ENCODE results near the gene RALGPS1. TPM values are rescaled to one million over a fixed set of nuclear protein-coding genes. Genes with fewer than 3 reads are reported as not detected.

Gene RALGPS1
- total RNA-seq, 1 donor, result 1.6 TPM

DNA sequence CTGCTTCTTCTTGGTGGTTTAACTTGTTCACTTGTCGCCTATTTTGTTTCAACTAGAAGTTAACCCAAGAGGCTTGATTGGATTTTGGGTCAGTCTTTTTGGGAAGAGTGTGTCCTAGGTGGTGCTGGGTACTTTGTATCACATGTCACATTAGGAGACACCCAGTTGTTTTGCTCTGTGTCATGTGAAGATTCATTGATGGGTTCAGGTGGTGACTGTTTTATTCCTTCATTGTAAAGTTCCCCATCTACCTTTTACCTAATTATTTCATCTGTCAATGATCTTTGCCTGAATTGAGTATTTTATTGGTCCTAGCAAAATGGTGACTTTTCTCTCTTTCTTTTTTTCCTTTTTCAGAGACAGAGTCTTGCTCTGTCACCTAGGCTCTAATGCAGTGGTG is 69.2 kb downstream of the RALGPS1 start:
- no peak for DNase-seq (ENCODE audit: low read depth in 2 of 3, low spot score in 2 of 3)

DNA sequence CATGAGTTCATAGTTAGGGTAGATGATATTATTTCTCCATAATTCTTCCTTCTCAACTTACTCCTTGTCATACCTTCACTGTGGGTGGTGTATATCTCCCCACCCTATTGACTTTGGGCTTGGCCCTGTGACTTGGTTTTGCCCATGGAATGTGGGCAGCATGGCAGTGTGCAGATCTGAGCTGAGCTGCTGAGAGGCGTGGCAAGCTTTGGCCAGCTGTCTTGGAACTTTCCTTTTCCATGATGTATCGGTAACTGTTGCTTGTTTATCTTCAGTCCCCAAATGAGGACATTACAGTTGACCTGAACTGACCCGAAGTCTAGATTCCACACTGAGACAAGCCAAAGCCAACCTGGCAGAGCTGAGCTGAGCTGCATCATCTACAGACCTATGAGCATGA is 70.4 kb downstream of the RALGPS1 start:
- no peak for DNase-seq (ENCODE audit: low read depth in 2 of 3, low spot score in 2 of 3)

DNA sequence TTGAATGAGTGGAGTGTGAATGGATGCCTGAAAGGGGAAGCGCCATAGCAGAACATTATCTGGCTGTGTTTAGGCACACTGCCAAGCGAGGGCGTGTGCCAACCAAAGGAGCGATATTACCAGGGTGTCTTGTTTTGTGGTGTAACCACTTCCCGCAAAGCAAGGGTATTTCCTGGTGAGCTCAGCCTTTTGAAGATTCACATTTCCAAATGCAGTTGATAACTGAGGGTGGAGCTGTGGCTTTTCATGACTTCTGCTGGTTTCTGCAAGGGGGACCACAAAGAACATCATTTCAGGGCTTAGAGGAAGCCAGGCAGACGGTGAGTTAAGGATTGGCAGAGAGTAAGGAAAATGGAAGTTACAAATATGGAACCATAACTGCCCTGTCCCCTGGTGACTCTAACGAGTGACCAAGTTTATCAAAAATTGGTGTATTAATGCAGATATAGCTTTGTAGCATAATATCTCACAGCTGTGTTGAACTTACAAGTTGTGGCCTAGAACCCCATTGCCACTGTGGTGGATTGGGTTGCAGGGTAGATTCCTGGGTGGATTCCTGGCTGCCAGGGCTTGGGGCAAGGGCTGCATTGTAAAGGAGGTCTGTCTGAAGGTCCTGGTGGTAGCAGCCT is 71.4 kb downstream of the RALGPS1 start:
- DNase-seq (ENCODE audit: low read depth in 2 of 3, low spot score in 2 of 3), result peak; percentile 80 to 98 (median 96)

DNA sequence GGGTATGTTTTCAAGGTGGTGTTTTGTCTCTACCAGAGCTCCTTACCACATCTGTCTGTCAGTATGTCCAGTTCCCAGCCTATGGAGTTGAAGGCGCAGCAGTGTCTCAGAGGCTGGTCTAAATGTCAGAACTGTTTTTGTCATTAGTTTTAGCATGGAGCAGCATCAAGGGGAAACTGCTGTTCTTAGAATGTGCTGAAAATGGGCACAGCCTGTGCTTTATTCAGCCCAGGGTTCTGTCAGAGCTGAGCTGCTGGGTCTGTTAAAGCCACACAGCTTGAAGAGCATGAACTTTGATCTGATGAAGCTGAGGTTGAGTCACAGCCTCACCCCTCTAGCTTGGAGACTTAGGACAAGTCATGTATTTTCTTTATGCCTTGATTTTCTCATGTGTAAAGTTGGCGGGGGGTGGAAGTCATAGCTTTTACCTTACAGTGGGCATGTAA is 71.9 kb downstream of the RALGPS1 start:
- no peak for DNase-seq (ENCODE audit: low read depth in 2 of 3, low spot score in 2 of 3)

DNA sequence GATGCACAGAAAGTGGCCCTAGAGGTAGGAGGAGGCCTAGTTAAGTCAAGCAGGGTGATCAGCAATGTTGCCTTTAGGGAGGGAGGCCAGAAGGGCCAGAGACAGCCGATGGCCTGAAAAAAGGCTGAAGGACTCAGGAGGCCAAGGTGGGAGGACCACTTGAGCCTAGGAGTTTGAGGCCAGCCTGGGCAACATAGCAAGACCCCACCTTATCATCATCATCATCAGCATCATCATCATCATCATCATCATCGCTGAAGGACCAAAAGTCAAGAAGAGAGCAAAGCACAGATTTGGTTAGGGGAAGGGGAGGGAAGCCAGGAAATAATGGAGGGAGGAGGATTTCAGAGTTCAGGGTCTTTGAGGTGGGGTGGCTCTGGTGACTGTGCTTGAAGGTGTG is 74.3 kb downstream of the RALGPS1 start:
- DNase-seq (ENCODE audit: low read depth in 2 of 3, low spot score in 2 of 3), result no peak

DNA sequence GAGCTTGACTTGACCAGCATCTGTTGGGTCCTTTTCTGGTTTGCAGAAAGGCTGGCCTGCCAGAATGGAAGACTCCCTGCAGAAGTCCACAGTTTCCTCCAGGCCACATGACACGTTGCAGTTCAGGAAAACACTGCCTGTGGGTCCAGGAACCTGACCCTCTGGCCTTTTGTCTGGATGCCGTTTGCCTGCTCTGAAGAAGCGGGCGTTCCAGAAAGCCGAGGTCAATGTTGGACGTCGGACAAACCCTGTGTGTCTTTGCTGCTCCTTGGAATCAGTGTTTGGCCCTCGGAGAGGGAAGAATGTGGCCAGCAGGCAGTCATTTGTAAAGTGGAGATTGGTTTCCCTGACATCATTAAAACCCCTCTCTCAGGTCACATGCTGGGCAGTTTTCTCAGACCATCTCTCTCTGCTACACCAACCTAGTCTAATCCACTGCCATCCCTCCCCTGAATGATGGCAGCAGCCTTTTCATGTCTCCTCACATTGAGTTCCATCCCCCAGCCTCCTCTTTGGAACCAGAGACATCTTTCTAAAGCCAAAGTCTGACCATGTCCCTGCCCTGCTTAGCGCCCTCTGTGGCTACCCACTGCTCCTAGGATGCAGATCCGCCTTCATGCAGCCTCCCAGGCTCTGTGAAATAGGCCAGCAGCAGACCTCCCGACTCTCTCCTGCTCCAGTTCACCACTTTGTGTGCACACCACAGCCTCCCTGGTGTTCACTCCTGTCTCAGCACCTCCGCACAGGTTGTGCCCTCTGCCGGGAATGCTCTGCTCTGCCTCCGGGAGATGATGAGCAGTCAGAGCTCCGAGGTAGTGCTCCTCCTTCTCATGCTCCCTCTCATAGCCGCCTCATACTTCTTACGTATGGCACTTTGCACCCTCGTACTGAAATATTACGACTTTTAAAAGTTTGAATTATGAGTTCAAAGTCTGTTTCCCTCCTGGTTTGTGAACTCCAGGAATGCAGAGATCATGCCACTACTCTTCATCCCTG is 75.6 kb downstream of the RALGPS1 start:
- DNase-seq (ENCODE audit: low read depth in 2 of 3, low spot score in 2 of 3), result no peak

DNA sequence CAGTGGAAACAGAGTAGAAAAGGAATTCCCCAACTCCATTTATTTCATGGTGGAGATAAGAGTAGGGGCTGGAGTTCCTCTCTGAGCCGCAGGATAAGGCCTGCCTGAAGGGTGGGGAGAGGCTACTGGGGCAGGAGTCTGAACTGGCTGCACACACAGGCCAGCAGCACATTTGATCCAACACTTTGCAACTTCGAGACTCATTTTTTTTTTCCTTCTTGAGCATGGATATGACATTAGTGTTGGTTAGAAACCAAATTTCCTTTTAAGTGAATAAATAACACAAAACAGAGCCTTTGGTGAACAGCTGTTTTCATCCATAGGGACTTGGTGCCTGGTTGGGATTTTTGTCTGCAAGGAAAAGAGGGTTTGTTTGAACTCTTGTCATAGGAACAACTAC is 76.6 kb downstream of the RALGPS1 start:
- DNase-seq (ENCODE audit: low read depth in 2 of 3, low spot score in 2 of 3), result no peak

DNA sequence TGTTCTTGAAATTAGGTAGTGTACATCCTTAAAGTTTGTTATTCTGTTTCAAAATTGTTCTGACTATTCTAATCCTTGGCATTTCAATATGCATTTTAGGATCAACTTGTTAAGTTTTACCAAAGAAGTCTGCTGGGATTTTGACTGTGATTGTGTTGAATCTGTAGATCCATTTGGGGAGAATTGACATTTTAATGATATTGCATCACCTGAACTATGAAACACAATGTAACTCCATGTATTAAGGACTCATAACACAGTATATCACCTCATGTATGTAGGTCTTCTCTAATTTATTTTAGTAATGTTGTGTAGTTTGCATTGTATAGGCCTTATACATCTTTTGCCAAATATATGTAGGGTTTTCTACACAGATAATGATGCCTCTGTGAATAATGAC is 77.8 kb downstream of the RALGPS1 start:
- DNase-seq (ENCODE audit: low read depth in 2 of 3, low spot score in 2 of 3), result no peak

DNA sequence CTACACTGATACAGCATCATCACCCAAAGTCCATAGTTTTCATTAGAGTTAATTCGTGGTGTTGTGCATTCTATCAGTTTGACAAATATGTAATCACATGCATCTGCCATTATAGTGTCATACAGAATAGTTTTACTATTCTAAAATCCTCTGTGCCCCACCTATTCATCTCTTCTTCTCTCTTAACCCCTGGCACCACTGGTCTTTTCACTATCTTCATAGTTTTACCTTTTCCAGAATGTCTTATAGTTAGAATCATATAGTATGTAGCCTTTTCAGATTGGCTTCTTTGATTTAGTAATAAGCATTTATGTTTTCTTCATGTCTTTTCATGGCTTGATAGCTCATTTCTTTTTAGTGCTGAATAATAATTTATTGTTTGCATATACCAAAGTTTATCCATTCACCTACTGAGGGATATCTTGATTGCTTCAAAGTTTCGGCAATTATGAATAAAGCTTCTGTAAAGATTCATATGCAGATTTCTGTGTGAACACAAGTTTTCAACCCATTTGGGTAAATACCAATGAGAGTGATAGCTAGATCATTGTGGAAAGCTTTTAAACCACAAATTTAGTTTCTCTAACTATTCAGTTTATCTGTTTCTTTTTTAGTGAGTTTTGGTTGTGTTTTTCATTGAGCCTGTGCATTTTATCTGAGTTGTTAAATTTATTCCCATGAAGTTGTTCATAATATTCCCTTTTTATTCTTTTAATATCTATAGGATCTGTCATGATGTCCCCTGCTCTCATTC is 84.9 kb downstream of the RALGPS1 start:
- no peak for DNase-seq (ENCODE audit: low read depth in 2 of 3, low spot score in 2 of 3)

DNA sequence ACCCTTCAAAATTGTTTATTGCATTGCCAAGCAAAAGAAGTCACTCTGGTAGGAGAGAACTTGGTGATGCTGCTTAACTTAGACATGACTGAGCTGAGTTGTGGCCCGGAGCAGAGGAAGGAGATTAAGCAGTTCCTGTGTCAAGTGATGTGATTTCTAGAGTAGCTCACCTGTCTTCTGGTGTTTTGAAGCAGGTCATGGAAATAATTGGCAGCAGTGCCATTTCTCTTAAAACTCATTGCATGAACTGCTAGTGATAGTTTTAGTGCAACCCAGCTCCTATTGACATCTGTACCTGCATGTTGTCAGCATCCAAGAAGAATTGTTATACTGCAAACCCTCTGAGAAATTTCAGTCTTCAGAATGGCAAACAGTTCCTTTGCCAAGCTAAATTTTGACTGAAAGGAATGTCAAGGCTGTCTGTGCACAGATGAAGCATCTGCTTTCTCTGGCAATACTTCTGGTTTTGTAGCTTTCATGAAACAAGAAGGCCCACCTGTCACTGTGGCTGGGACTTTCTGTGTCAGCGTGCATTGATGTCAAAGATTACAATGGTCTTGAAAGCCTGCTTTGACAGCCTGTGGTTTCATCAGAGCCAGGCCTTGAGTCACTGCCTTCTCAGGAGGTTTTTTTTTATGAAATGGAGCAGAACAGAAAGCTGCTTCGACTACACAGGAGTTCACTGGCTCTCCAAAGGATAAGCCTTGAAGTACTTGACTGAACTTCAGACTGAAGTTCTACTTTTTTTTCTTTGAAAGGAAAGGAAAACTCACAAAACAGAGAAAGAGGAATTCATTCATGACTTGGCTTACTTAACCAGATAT is 90.6 kb downstream of the RALGPS1 start:
- peak; percentile 29 to 82 (median 44) for DNase-seq (ENCODE audit: low read depth in 2 of 3, low spot score in 2 of 3)

DNA sequence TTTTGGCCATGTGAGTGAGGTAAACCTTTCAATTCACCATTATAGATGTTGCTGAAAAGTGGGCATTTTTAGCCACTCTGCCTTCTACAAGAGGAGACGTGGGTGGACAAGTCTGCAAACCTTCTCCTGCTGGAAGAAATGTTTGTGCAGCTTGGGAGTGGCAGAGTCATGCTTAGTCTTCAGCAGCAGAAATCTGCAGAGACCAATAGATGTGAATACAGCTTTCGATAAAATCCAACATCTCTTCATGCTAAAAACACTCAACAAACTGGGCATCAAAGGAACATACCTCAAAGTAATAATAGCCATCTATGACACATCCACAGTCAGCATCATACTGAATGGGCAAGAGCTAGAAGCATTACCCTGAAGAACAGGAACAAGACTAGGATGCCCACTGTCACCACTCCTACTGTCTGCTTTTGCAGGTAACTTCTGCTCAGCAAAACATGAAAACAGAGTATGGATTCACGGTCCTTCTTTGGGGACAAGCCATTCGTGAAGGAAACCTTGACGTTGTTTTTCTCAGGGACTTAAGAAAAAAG is 91.3 kb downstream of the RALGPS1 start:
- no peak for DNase-seq (ENCODE audit: low read depth in 2 of 3, low spot score in 2 of 3)

DNA sequence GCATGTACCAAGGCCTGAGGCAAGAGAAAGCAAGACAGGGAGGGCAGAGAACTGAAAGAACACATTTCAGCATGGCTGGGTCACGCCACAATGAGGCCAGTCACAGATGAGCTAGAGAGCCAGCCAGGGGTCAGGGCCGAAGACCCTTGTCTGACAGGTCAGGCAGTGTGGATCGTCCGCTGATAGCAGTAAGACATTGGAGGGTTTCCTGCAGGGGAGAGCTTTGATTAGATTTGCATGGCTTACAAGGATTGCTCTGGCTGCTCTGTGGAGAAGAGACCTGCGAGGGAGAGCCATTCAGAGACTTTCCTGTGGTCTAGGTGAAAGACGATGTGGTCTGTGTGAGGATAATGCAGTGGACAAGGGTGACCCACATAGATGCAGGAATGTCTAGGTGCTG is 93.1 kb downstream of the RALGPS1 start:
- DNase-seq (ENCODE audit: low read depth in 2 of 3, low spot score in 2 of 3), result no peak

DNA sequence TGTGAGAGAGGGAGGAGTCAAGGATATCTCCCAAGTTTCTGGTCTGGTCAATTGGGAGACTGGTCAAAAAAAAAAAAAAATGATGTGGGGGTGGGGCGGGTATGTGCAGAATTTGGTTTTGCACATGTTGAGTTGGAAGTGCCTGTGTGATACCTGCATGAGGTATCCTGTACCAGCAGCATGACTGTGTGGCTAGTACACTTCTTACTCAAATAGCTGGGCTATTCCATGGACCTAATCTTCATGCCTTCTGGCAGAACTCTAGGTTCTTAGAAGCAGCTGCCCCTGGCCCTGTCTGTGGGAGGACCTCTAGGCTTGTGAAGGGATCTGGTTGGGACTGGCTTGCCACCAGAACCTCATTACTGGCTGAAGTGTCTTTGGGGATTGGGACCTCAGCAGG is 93.5 kb downstream of the RALGPS1 start:
- no peak for DNase-seq (ENCODE audit: low read depth in 2 of 3, low spot score in 2 of 3)

DNA sequence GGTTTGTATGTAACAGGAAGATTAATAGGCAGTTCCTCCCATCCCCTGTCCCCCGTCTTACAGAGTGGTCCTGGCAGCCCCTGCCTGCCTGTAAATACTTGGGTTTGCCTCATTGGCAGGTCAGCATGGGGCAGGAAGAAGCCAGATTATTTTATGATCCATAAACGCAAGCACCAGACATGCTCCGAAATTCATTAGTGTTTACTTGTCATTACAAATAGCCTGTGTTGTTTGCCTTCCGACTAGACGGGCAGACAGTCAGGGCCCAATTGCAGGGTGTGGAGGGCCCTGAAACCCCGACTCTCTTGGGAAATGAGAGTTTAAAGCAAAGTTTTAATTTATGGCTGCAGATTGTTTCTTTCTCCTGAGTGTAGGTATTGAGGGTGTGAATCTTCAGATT is 97.2 kb downstream of the RALGPS1 start:
- DNase-seq (ENCODE audit: low read depth in 2 of 3, low spot score in 2 of 3), result no peak

DNA sequence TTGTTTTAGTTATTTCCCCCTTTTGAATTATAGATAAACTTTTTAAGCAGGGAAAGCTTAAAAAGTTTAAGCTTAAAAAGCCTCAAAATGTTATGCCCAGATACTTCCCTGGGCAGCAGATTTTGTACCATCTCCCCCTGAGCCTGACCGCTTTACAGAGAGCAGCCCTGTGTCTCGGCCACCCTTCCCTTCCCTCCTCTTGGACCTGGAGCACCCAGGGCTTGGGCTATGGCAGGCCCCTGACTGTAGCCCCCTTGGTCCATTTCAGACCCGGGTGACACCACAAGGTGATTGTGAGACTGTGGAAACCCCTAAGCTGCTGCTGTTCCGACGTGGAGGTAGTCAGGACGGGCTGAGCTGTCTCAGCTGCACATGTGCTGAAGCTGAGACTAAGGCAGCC is 97.7 kb downstream of the RALGPS1 start:
- no peak for DNase-seq (ENCODE audit: low read depth in 2 of 3, low spot score in 2 of 3)

DNA sequence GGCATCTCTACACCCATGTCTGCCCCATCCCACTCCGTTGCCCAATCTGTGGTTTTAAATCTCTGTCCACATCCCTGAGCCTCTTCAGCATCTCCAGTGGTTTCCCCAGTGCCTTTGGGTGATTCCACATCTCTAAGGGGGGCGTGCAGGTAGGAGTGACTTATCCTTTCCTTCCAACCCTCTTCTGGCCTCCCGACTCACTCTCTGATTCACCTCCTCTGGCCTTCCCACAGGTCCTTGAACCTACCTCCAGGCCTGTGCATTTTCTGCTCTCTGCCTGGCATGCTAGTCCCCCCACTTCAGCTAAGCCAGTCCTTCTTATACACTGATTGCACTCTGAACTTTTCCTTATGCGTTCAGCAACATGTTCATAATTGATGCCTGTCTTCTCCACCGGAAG is 99.0 kb downstream of the RALGPS1 start:
- DNase-seq (ENCODE audit: low read depth in 2 of 3, low spot score in 2 of 3), result no peak

DNA sequence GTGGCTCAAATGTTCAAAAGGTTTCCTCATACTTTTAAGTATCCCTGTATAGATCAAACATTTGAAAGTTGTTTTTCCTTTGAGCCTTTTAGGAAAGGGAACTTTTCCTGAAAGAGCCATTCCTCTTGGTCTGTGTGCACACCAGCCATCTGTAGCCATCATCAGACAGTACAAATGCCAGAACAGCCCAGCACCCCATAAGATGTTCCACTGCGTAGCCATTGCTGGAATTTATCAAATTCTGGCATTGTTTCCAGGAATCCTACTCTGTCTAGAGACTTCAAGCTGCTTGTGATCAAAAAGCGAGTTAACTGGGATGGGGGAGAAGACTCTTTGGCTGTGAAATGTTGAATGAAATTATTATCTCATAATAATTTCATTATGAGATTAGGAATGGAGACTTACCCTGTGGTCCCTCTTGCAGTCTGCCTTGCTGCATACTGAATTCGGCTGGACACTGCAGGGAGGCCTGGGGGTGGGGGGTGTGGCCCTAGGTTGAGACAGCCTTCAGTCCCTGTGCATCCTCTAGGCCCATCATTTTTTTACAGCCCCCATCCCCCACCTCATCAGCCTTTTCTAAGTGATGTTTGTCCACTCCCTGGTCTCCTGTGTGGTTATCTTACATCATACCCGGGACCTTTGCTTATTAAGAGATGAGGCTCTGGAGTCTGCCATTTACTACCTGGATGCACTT is 99.8 kb downstream of the RALGPS1 start:
- DNase-seq (ENCODE audit: low read depth in 2 of 3, low spot score in 2 of 3), result no peak

DNA sequence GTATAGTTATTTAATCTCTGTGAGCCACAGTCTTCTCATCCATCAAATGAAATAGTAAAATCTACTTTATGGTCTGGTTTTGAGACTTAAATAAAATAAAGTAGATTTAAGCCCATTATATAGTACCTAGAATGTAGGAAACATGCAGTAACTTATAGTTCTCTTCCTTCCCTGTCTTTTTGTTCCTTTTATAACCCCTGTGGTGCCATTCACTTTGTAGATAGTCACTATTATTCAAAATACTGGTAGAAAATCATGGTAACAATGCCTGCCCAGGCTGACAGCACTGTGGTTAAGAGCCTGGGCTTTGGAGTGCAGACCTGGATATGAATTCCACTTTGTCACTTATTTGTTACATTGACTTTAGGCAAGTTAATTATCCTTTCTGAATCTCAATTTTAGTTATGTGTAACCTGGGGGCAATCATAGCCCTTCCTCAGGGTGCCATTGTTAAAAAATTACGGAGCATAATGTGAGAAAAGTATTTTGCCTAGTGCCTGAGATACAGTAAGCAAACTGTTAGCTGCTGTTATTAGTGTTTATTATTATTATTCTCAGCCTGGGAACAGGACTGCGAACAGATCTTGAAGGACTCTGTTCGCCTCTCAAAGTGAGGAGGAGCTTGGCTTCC is 100.4 kb downstream of the RALGPS1 start:
- no peak for DNase-seq (ENCODE audit: low read depth in 2 of 3, low spot score in 2 of 3)

DNA sequence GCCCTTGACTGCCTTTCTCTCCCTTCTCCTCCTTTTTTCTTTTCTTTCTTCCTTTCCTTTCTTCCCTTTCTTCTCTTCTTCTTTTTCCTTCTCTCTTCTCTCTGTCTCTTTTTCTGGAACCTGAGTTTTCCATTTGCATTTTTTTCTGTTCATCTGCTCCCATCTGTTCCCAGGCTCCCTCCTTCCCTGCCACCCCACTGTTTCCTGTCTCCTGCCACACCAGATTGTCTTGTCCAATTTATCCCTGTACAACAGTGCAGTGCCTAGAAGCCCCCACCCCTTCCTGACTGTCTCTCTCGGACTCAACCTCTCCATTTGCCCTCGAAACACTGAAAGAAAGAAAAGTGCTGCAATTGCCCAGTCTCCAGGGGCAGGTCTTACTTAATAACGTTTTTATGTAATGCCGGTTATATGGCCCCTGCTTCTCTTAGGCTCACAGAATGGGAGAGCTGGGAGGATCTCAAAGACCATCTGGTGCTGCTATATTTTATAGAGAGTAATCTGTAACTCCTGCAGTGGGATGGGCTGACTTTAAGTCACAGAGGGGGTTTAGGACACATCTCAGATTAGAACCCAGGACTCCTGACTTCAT is 101.4 kb downstream of the RALGPS1 start:
- DNase-seq (ENCODE audit: low read depth in 2 of 3, low spot score in 2 of 3), result no peak

Data from hematopoietic multipotent progenitor cell (in vitro differentiated cells).